ENCODE measurements around the gene SMAD6. TPM values are rescaled to one million over a fixed set of nuclear protein-coding genes. Genes with fewer than 3 reads are reported as not detected.

The SMAD6 gene
- total and polyA plus RNA-seq, 9 donors, result 3.8 to 20.3 (median 13.9) TPM

- Histone ChIP-seq H3K4me3 (no peak overlapping the region), H3K27me3 (no peaks in the 10 kb centered on the region), H3K9me3 (no peaks in the 10 kb centered on the region), H3K27ac (no peak overlapping the region), H3K4me1 (ENCODE audit: insufficient read depth) (peaks cover 20% of the 10 kb centered on the region), H3K36me3 (no peaks in the 10 kb centered on the region)
- 78 to 85% (median 80%) methylated on average over 10 of the region's 10 CpGs for WGBS, 3 donors
- TF ChIP-seq POLR2A (IDR thresholded peaks at IDR 0.05), result no peak
- TF ChIP-seq CTCF (IDR thresholded peaks at IDR 0.05), result no peak
- no peak for TF ChIP-seq EP300 (IDR thresholded peaks at IDR 0.05)
- intact Hi-C loops (cut with DNase I), result loop anchor here in 1 of 4 donors (5.0 kb wide), 1 partner anchor 37 kb away; no protein-coding TSS in a partner anchor
- peak in 2 of 5 donors; percentile 38 to 40 for DNase-seq
Measured at GRCh38 chr15:66734961-66735908, 33.2 kb downstream of the SMAD6 start.

GRCh38 chr15:66735909-66736305, 33.9 kb downstream of the SMAD6 start:
- Histone ChIP-seq H3K27ac (no peak overlapping the region), H3K27me3 (no peaks in the 10 kb centered on the region), H3K4me3 (no peak overlapping the region), H3K4me1 (ENCODE audit: insufficient read depth) (peaks cover 23% of the 10 kb centered on the region), H3K9me3 (no peaks in the 10 kb centered on the region), H3K36me3 (no peaks in the 10 kb centered on the region)
- WGBS, 3 donors, result 51 to 56% (median 55%) methylated on average over 9 of the region's 9 CpGs
- intact Hi-C loops (cut with DNase I), result loop anchor here in 1 of 4 donors (5.0 kb wide), 1 partner anchor 36 kb away; no protein-coding TSS in a partner anchor
- TF ChIP-seq POLR2A (IDR thresholded peaks at IDR 0.05), result no peak
- no peak for TF ChIP-seq EP300 (IDR thresholded peaks at IDR 0.05)
- no peak for TF ChIP-seq CTCF (IDR thresholded peaks at IDR 0.05)
- DNase-seq, result peak in 2 of 5 donors; percentile 46 to 69

- no peaks in the 10 kb centered on the region for H3K27me3 ChIP-seq
- H3K27ac ChIP-seq, result no peak overlapping the region
- H3K4me1 ChIP-seq (ENCODE audit: insufficient read depth), result peaks cover 26% of the 10 kb centered on the region
- intact Hi-C loops (cut with DNase I), result loop anchor here in 1 of 4 donors (5.0 kb wide), 1 partner anchor 35 kb away; no protein-coding TSS in a partner anchor
- WGBS, 3 donors, result 89 to 93% (median 89%) methylated on average over 11 of the region's 11 CpGs
- no peaks in the 10 kb centered on the region for H3K9me3 ChIP-seq
- no peak overlapping the region for H3K4me3 ChIP-seq
- TF ChIP-seq POLR2A (IDR thresholded peaks at IDR 0.05), result no peak
- no peak for TF ChIP-seq CTCF (IDR thresholded peaks at IDR 0.05)
- no peak for TF ChIP-seq EP300 (IDR thresholded peaks at IDR 0.05)
- H3K36me3 ChIP-seq, result no peaks in the 10 kb centered on the region
- peak in 1 of 5 donors; percentile 7 for DNase-seq
Measured at GRCh38 chr15:66737243-66738010, 35.4 kb downstream of the SMAD6 start.

GRCh38 chr15:66738116-66738515, 36.1 kb downstream of the SMAD6 start:
- Histone ChIP-seq H3K4me1 (ENCODE audit: insufficient read depth) (peaks cover 26% of the 10 kb centered on the region), H3K27ac (no peak overlapping the region), H3K4me3 (no peak overlapping the region), H3K9me3 (no peaks in the 10 kb centered on the region), H3K27me3 (no peaks in the 10 kb centered on the region), H3K36me3 (no peaks in the 10 kb centered on the region)
- 88 to 96% (median 92%) methylated on average over 10 of the region's 10 CpGs for WGBS, 3 donors
- TF ChIP-seq CTCF (IDR thresholded peaks at IDR 0.05) (no peak), POLR2A (IDR thresholded peaks at IDR 0.05) (no peak), EP300 (IDR thresholded peaks at IDR 0.05) (no peak)
- intact Hi-C loops (cut with DNase I), result loop anchor here in 1 of 4 donors (5.0 kb wide), 1 partner anchor 34 kb away; no protein-coding TSS in a partner anchor
- peak in 1 of 5 donors; percentile 15 for DNase-seq
